Right cardiac atrium (tissue), 5 donors: Measurements from ENCODE around the gene LEMD1. TPM values are rescaled to one million over a fixed set of nuclear protein-coding genes. Genes with fewer than 3 reads are reported as not detected.
A peak's percentile ranks its signal among the peaks of the same experiment; 100 is the strongest.
"Not testable (repeated sequence)": the region's sequence is repeated elsewhere in the genome, so short reads cannot be mapped to it uniquely, and the experiment has no call there.

Experiments used
- ATAC-seq, 2 donors: fragments of 200-7000 bp; cut with Tn5 transposase; one replicate each; pipeline versions ENCODE4 v1.8.0 to v1.9.1; 2020; ENCODE audit warnings: moderate library complexity in 2 of 2, mild to moderate bottlenecking in 1 of 2
- DNase-seq, 3 donors: peaks; one replicate each; pipeline ENCODE4 v3.0.0-alpha.2; 2020
- H3K27ac ChIP-seq: one replicate; pipeline ENCODE4 v1.5.1; 2013; ENCODE audit warnings: mild to moderate bottlenecking, low read length, control low read depth, moderate library complexity
- H3K27me3 ChIP-seq: one replicate; pipeline ENCODE4 v1.6.1; 2013; ENCODE audit not compliant: control insufficient read depth, insufficient read depth
- H3K4me1 ChIP-seq: one replicate; pipeline ENCODE4 v1.6.1; 2013; ENCODE audit warnings: low read length; ENCODE audit not compliant: control insufficient read depth, insufficient read depth
- H3K4me3 ChIP-seq: one replicate; pipeline ENCODE4 v1.5.1; 2013; ENCODE audit warnings: low read length, control low read depth
- H3K9me3 ChIP-seq: one replicate; pipeline ENCODE4 v1.6.1; 2013; ENCODE audit warnings: low read length; ENCODE audit not compliant: control insufficient read depth
- WGBS: extraction: QIAGEN DNeasy Blood & Tissue Kit; methylation state at CpG from one replicate; pipeline ENCODE4 v1.1.7; 2013; 5-methylcytosine and 5-hydroxymethylcytosine counted together
- intact Hi-C, 4 donors: fragments of 100-400 bp; cut with DNase I; formaldehyde crosslinking; loops; one replicate each; pipeline versions ENCODE4 v1.11.0 to v1.14.0; 2022 to 2023
- polyA plus RNA-seq: library from polyadenylated mRNA; stranded (reverse); fragments of 200-250 nt; gene quantifications from one replicate; pipeline ENCODE4 v1.2.3, GENCODE V29; 2013
- total RNA-seq, 4 donors: library from RNA; stranded (reverse); fragmentation: NEBNext Ultra II Directional; extraction: Animal tissue kit (Norgen Biotek cat#: 25700); gene quantifications; one replicate each; pipeline ENCODE4 v1.2.1, GENCODE V29; 2021
- donor health status: healthy with polysubstance abuse.
- donor health status: DM: no; HTN: yes; CAD: no.
- donor health status: DM: no; HTN: no; CAD: no.
- donor health status: DM: no; HTN: yes; CAD: no; lungs with severe emphysema.
- donor health status: DM: yes; HTN: yes; CAD: no.

Gene LEMD1
- total and polyA plus RNA-seq, 5 donors, result not detected

DNA sequence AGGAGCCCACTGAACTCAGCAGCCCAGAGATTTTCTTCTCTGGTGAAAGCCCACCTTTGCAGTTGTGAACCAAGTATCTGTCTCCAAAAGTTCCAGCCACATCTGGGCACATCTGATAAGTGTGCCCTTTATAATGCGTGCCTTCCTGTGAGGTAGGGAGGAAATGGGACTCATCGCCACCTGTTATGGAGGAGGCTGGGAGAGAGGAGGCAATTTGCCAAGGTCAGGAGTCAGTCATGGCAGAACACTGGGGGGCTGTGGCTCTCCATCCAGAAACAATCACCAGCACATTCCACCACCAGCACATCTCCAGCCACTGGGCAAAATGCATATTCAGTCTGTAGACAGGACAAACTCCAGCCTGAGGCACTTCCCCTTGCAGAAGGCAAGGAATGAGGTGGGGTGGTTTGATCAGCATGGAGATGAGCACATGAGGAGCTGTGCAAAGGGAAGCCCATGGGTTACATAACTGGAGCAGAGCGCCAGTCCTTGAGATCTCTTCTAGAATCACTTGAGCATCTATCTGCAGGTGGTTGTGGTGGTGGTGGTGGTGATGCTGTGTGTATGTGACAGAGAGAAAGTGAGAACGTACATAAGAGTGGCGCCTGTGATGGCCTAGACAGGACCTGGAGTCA, 15.0 kb upstream of the LEMD1 start:
- H3K4me3 ChIP-seq, result no peak overlapping the region
- no peaks in the 10 kb centered on the region for H3K9me3 ChIP-seq
- intact Hi-C loops, result loop anchor here in 1 of 4 donors (10.0 kb wide), 1 partner anchor 48 kb away; no protein-coding TSS in a partner anchor
- peaks cover 16% of the 10 kb centered on the region for H3K4me1 ChIP-seq
- no peak overlapping the region for H3K27ac ChIP-seq
- 88% methylated on average over 5 of the region's 5 CpGs for WGBS
- DNase-seq, result no peak
- no peak for ATAC-seq
- H3K27me3 ChIP-seq, result no peaks in the 10 kb centered on the region

DNA sequence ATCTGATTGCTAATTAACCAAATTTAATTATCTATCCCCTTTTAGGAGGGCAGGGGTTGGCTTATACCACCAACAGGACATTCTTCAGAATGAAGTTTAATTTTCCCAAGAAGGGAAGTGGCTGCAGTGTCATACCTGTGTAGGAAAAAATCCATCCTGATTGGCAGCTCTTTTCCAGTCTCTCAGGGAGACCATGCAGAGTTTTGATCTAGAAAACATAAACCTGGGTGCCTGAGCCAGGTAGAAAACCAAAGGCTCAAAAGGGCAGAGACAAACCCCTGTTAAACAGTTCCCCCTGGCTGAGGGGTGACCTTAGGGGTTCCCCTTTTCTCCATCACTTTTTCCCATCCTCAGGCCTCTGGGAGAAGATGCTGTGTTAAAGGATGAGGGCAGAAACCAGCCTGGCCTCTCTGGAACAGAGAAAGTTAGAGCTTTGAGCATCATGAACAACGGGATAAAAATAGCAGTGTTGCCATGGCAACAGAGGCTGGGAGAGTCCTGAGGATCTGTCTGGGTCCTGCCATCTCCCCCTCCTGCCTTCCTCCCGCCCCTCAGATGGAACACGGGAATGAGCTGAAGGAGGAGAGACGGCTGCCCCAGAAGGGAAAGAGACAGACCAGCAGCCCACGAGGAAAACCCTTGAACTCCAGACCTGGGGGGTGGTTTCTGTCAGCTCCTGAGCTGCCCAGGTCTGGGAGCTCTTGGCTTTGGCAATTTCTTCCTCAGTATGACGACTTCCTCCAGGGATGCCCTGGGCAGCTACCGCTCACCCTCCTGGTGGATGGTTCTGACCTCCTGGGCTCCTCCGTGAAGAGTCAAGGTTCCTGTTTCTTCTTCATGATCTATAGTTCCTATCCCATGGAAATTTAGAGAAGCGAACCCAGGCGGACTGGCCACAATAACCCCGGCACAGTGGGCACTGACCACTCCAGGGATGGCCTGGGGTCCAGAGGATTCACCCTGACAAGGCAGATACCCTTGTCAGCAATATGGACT, 14.0 kb upstream of the LEMD1 start:
- H3K27me3 ChIP-seq, result no peaks in the 10 kb centered on the region
- H3K4me3 ChIP-seq, result no peak overlapping the region
- no peak overlapping the region for H3K27ac ChIP-seq
- H3K9me3 ChIP-seq, result no peaks in the 10 kb centered on the region
- DNase-seq, result no peak
- no peak for ATAC-seq
- H3K4me1 ChIP-seq, result peaks cover 15% of the 10 kb centered on the region
- intact Hi-C loops, result loop anchor here in 1 of 4 donors (10.0 kb wide), 1 partner anchor 49 kb away; no protein-coding TSS in a partner anchor
- WGBS, result 68% methylated on average over 11 of the region's 11 CpGs

DNA sequence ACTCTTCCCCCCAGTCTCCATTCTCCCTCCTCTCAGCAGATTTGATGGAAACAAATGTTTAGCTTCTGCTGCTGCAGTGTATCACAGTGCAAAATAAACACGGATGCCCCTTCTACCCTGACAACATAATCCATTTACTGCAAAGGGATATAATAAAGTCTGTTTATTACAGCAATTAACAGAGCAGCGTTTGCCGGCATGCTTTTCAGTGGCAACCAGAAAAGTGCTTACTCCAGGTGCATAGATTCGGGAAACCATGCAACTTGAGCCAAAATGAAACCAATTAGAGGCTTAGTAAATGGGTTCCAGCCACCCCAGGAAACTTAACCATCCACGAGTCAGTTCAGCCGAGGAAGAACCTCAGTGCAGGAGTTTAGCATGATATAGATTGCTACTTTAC, 12.9 kb upstream of the LEMD1 start:
- intact Hi-C loops, result loop anchor here in 1 of 4 donors (10.0 kb wide), 1 partner anchor 50 kb away; no protein-coding TSS in a partner anchor
- no peaks in the 10 kb centered on the region for H3K9me3 ChIP-seq
- H3K4me1 ChIP-seq, result peaks cover 15% of the 10 kb centered on the region
- DNase-seq (no peak), ATAC-seq (no peak)
- H3K27me3 ChIP-seq, result no peaks in the 10 kb centered on the region
- no peak overlapping the region for H3K4me3 ChIP-seq
- no peak overlapping the region for H3K27ac ChIP-seq
- WGBS, result 87% methylated on average over 6 of the region's 6 CpGs

DNA sequence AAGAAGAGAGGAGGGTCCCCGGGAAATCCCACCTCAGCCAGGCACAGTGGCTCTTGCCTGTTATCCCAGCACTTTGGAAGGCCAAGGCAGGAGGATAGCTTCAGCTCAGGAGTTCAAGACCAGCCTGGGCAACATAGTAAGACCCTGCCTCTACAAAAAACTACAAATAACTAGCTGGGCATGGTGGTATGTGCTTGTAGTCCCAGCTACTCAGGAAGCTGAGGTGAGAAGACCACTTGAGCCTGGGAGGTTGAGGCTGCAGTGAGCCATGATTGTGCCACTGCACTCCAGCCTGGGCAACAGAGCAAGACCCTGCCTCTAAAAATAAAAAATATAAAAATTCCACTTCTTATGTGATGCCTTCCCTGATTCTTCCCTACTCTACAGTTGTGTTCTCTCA, 10.8 kb upstream of the LEMD1 start:
- WGBS, result 91% methylated on average over 1 of the region's 1 CpG
- not testable (repeated sequence) for DNase-seq, ATAC-seq, H3K9me3 ChIP-seq, H3K4me3 ChIP-seq, H3K4me1 ChIP-seq, H3K27ac ChIP-seq, H3K27me3 ChIP-seq
- intact Hi-C loops, result loop anchor here in 1 of 4 donors (10.0 kb wide), 1 partner anchor 52 kb away; no protein-coding TSS in a partner anchor

DNA sequence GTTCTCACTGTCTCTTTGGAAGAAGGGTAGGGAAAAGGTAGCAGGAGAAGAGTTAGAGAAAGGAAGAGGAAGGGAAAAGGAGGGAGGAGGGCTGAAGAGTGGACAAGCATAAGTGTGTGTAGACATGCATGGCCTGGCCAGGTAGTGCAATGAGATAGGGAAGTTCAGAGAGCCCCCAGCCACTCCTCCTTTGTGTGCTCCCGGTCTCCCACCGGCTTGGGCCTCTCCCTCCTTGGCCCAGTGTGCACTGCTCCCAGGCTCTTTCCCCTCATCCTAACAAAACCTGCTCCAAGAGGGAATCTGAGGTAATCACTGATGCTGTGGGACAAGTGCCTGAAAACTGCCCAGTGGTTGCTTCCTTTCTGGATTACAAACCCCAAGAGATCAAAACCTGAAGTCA, 10.3 kb upstream of the LEMD1 start:
- ATAC-seq, result no peak
- no peak for DNase-seq
- Histone ChIP-seq H3K27me3 (no peaks in the 10 kb centered on the region), H3K4me3 (no peak overlapping the region), H3K9me3 (no peaks in the 10 kb centered on the region), H3K27ac (no peak overlapping the region), H3K4me1 (peaks cover 2% of the 10 kb centered on the region)
- 59% methylated on average over 2 of the region's 2 CpGs for WGBS
- intact Hi-C loops, result loop anchor here in 1 of 4 donors (10.0 kb wide), 1 partner anchor 53 kb away; no protein-coding TSS in a partner anchor

DNA sequence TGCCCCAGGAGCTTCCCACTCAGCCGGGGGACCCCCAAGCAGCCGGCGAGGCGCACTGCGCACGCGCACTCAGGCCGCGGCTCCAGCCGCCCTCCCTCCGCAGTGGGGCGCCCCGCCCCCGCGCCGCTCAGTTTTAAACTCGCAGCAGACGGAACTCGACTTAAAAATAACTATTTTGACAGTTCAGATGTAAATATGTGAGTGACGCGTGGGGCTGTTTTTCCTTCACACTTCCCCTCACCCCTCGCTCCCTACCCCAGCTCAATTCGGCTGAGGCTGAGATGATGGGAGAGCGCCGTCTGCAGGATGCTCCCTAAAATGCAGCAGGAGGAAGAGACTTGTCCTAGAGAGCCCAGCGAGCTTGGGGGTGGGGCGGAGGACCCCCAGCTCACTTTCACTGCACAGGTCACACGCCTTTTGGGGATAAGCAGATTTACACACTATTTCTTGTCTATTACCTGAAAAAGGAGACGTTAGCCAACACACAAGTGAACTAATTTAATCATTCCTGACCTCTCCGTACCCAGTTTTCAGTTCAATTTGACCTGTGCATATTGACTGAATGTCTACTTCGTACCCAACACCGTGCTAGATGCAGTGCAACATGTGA, 8.9 kb upstream of the LEMD1 start:
- ATAC-seq (peak; percentile 75 to 79), DNase-seq (peak; percentile 60 to 82 (median 82))
- H3K27ac ChIP-seq, result no peak overlapping the region
- peaks cover 2% of the 10 kb centered on the region for H3K4me1 ChIP-seq
- H3K27me3 ChIP-seq, result no peaks in the 10 kb centered on the region
- intact Hi-C loops, result loop anchor here in 1 of 4 donors (10.0 kb wide), 1 partner anchor 54 kb away; no protein-coding TSS in a partner anchor
- WGBS, result 7% methylated on average over 32 of the region's 32 CpGs
- peak overlapping the region; percentile 61 for H3K4me3 ChIP-seq
- H3K9me3 ChIP-seq, result no peaks in the 10 kb centered on the region

DNA sequence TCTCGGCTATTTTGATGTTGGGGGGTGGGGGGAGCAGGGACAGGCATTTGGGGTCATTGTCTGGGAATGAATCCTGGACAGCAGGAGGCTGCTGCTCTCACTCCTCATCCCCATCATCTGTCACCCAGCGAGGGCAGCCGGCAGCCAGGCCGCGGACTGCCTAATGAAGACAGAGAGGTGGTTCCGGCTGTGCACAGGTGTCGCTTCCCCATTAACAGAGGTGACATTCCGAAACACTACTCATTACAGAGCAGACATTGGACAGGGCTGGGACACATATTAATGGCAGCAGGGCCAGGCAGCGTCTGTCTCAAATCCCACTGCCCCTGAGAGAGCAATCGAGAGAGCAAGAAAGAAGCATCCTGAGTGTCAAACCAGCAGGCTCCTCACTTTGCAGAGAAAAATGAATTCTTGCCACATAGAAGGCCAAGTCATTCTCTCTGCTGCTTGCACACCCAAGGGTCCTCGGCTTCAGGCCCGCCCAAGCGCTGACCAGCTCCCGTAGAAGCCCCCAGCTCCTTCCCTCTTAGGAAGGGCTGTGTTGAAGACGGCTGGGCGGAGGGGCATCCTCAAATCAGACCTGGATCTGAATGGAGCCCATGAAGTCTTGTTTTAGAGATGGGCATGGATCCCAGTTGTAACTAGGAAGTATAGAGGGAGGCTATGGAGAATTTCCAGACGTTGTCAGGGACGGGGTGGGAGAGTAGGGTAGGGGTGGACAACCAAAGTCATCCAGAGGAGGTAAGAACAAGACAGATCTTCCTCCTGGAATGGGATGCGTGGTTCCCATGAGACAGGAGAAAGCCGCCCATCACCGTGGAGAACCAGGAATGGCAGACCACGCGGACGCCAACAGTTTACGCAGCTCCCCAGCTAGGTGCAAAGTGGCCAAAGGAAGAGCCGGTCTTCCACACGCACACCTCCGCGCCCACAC, 8.2 kb upstream of the LEMD1 start:
- DNase-seq (no peak), ATAC-seq (no peak)
- H3K27me3 ChIP-seq, result no peaks in the 10 kb centered on the region
- H3K4me3 ChIP-seq, result peak overlapping the region; percentile 61
- intact Hi-C loops, result loop anchor here in 1 of 4 donors (10.0 kb wide), 1 partner anchor 55 kb away; no protein-coding TSS in a partner anchor
- no peaks in the 10 kb centered on the region for H3K9me3 ChIP-seq
- peaks cover 2% of the 10 kb centered on the region for H3K4me1 ChIP-seq
- WGBS, result 58% methylated on average over 29 of the region's 29 CpGs
- no peak overlapping the region for H3K27ac ChIP-seq

DNA sequence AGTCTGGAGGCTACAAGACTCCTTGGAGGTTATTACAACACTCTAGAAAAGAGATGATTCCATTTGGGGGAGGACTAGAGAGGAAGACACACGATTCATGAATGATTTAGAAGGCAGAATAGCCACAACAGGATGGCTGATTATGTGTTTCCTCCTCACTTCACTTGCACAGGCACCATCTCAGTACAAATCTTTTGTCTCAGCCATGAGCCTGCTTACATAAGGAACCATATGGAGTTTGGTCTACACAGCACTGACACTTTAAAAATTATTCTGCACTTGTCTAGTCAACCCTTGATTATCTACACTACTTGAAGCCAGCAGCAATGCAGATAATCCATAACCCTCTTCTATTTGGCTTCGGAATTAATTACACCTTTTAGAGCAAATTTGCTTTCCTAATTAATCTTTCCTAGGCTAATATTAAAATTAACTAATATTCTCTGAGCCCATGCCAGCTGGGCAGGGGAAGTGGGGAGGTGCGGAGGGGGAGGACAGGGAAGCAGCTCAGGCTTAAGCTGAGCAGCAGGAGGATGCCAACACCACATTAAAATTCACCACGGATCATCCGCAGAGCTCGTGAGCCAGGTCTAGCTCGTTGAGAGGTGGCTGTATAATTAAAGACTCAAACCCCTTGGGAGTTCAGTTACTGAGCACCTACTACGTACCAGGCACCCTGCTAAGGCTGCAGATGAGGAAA, 3.2 kb upstream of the LEMD1 start:
- ATAC-seq (no peak), DNase-seq (no peak)
- no peak overlapping the region for H3K4me3 ChIP-seq
- intact Hi-C loops, result no loop called here
- no peaks in the 10 kb centered on the region for H3K9me3 ChIP-seq
- H3K27me3 ChIP-seq, result no peaks in the 10 kb centered on the region
- H3K4me1 ChIP-seq, result no peaks in the 10 kb centered on the region
- no peak overlapping the region for H3K27ac ChIP-seq
- 56% methylated on average over 8 of the region's 8 CpGs for WGBS

DNA sequence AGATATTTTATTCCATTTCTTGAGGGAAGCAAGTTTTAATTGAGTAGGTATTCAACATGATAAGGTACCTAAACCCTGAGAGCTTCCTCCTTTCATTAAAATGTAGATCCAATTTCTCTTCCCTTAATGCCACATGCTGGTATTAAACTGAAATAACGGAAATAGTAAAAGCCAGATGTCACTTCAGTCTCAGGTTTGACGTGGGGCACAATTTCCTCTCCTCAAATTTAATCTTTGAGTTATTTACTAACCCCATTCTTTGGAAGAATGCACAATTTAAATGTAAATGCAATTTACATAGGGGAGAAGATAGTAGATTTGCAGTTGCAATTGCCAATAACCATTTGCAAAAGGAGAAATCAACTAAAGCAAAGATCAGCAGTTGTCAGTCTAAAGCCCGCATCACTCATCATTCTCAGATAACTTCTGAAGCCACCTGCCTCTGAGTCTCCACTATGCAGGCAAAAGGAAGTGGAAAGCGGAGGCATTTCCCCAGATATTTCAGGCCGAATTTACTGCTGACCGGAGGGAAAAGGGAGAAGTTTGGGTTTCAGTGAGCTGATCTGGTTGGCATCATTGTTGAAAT, 2.1 kb upstream of the LEMD1 start:
- intact Hi-C loops, result no loop called here

More for the DNA sequence above, 2.1 kb upstream of the LEMD1 start:
- Histone ChIP-seq H3K9me3 (no peaks in the 10 kb centered on the region), H3K27ac (no peak overlapping the region), H3K27me3 (no peaks in the 10 kb centered on the region), H3K4me3 (no peak overlapping the region), H3K4me1 (no peaks in the 10 kb centered on the region)
- WGBS, result 75% methylated on average over 6 of the region's 6 CpGs
- no peak for DNase-seq
- no peak for ATAC-seq
